CD4-positive, alpha-beta T cell treated with Interleukin-4 for 1 hour (primary cell): ENCODE data around the gene NXN.
"Not testable (repeated sequence)": the region's sequence is repeated elsewhere in the genome, so short reads cannot be mapped to it uniquely, and the experiment has no call there.

Experiments
- DNase-seq, 2 donors: peaks; one replicate each; pipeline ENCODE4 v3.0.0-alpha.2; 2020 to 2022

The NXN gene

DNA sequence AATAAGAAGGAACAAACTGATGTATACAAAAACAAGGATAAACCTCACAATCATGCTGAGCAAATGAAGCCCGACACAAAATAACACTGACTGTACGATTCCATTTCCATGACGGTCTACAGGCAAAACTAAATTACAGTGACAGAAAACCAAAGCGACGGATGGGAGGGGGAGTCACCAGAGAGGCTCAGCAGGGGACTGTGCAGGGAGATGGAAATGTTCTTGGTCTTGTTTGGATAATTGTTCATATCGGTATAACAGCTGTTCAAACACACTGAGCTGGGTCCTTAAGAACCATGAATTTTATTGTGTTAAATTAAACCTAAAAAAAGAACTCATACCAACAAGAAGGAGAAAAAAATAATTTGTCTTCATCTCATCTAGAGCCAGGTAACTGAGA, 97.8 kb downstream of the NXN start:
- no peak for DNase-seq

DNA sequence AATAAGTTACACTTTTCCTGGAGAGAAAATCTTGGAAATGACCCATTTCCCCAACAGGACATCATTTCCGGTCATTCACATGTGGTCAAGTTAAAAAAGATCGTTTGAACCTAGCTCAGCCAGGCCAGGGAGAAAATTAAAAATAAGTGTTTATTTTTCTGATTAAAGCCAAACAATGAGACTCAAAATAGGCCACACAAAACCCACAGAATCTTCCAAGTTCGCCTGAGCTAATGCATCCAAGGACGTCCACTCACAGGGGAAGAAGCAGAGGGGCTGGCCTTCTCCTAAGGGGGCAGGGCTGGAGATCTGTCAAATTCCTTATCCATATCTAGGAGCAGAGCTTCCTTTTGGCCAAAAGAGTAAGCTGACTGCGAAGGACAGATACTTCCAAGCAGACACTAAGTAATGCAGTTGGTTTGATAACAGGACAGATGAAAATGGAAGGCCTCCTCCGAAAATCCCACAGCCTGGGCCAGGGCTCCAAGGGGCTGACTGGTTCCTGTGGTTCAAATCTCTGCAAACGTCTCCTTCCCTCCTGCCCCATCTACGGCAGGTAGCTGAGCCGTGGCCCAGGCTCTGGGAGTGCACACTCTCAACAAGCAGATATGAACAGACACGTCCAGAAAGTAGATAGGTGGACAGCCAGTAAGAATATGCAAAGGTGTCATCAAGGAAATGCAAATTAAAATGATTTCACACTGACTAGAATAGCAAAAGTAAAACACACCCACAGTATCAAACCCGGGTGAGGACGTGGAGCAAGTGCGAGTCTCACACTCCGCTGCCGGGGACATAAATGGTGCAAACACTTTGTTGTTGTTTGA, 98.9 kb downstream of the NXN start:
- DNase-seq, result no peak

GRCh38 chr17:879546-880442, 99.8 kb downstream of the NXN start:
- DNase-seq, result peak; percentile 74 to 75

- no peak for DNase-seq
These were observed 101.9 kb downstream of the NXN start for GRCh38 chr17:877630-878029.

DNA sequence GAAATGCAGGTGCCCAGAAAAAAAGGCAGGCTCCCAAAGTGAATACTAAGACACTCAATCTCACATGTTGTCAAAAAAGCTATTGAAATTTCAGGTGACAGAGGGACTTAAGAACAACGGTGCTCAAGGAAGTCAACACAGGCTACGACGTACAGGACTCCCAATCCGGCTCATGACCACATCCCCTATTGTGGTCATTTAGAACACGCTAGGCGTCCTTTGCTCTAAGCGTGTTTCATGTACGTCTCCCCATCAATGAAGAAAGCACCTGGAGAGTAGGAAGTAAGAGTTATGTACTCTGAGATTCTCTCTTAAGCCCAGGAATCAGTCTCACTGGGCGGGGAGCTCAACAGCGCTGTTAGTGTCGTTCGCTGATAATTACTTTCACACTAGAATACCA, 103.3 kb downstream of the NXN start:
- peak; percentile 9 to 22 for DNase-seq

- DNase-seq, result not testable (repeated sequence)
These were observed 105.0 kb downstream of the NXN start for GRCh38 chr17:874590-874989.

DNA sequence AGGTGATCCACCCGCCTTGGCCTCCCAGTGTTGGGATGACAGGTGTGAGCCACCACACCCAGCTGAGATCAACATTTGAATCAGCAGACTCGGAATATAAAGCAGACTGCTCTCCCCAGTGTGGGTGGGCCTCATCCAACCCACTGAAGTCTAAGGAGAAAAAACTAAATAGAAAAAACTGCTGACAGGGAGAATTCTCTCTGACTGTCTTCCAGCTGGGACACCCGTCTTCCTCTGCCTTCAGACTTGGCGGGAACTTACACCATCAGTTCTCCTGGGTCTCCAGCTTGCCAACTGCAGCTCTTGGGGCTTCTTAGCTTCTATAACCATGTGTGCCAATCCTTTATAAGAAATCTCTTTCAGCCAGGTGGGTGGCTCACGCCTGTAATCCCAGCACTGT, 106.7 kb downstream of the NXN start:
- DNase-seq, result no peak

DNA sequence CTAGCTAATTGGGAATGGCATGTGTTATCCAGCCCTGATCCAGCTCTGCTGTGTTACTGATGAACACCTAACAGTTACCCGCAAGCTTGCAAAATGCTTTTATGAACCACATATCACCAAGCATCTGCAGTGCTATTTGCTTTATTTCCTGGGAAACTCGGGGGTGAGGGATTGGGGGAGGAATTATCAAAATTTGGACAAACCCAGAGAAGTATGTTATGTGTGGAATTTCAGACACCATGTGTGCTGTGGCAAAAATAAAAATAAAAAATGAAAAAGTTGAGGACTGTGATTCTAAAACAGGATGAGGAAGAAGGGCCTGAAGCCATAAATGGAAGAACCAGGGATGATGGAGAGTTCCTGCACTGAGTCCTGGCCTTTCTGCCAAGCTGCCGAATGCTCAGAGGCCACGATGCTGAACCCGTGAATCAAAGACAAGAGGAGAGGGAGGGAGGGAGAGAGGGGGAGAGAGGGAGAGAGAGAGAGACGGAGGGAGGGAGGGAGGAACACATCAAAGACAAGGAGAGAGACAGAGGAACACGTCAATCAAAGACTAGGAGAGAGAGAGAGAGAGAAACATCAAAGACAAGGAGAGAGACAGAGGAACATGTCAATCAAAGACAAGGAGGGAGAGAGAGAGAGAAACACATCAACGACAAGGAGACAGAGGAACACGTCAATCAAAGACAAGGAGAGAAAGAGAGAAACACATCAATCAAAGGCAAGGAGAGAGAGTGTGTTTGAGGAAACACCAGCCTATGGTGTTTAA, 107.6 kb downstream of the NXN start:
- peak in 1 of 2 donors; percentile 6 for DNase-seq

DNA sequence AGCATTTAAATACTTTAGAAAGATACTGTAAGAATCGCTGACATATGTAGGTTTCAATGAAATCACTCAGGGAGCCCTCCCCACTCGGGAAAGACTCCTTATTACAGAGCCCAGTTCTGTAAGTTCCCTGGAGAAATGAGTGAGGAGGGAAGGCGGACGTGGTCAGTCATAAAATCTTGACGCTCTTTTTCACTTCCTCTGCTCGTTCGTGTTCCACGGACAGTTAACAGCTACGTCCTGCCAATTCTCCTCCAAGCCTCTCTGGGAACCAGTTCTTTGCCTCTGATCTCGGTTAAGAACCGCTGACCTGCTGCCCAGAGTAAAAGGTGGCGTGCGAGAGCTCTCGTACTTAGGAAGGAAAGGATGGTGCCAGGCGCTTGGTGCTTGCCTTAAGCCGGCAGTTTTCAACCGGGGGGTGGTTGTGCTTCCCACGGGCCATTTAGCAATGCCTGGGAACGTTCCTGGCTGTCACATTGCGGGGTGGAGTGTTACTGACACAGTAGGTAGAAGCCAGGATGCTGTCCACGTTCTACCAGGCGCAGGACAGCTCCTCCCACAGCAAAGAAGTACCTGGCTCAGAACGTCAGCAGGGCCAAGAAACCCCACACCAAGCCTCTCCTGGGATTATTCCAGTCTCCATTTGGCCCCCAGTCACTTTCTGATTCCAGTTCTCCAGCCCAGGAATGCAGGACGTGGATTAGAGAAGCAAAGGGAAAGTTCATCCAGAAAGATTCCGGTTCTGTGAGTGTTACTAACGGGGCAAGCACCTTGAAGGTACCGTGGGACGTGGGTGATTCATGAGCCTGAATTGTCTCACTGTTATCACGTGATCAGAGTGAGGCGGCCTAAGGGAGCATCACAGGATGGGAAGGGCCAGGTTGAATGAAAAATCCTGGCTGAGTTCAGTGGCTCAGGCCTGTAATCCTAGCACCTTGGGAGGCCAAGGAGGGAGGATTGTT, 109.7 kb downstream of the NXN start:
- DNase-seq, result no peak

DNA sequence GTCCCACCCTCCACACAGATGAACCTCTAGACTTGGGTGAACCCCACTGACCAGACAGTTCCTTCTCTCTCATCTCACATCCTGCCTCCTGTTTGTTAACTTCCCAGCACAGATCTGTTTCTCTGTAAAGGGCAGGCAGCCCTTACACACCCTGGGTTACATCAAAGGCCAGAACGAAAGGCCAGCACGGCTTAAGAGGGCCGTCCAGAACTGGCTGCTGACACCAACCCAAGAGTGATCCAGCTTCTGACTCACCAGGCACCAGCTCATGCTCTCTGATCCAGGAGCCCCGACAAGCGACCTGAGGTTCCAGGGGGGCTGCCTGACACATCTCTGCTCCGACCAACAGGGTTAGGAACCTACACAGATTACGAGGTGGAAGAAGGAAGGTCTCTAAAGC, 110.5 kb downstream of the NXN start:
- no peak for DNase-seq

GRCh38 chr17:867896-868489, 111.6 kb downstream of the NXN start:
- no peak for DNase-seq

DNA sequence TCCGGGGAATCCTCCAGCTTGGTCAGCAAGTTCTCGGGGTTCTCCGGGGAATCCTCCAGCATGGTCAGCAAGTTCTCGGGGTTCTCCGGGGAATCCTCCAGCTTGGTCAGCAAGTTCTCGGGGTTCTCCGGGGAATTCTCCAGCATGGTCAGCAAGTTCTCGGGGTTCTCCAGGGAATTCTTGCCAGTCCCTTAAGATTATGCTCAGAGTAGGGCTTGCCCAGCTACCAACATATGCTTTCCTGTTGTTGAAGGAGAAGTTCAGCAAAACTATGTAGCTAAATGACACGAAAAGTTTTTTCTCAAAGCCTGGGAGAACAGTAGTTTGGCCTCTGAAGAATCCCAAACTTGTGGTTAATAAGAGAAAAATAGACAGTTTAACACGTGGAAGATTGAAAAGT, 112.3 kb downstream of the NXN start:
- DNase-seq, result not testable (repeated sequence)

- no peak for DNase-seq
These were observed 112.9 kb downstream of the NXN start for GRCh38 chr17:866568-867103.

DNA sequence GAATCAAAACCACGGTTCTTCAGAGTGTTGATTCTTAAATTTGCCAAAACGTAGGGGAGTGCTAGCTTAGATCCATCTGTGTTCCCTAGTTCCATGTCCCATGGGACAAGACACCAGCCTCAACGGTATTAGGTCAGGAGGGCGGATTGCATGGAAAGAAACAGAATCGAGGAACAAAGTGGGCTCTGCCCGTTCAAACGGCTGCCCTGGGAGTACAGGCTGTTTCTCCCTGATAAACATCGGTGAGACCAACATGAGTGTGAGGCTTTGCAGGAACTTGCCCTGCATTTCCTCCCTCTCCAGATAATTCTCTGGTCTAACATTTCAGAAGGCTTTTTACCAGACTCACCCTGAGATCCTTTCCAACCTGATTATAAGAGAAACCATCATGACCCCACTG, 115.3 kb downstream of the NXN start:
- DNase-seq, result no peak

- DNase-seq, result no peak
These were observed 115.7 kb downstream of the NXN start for GRCh38 chr17:863880-864279.

DNA sequence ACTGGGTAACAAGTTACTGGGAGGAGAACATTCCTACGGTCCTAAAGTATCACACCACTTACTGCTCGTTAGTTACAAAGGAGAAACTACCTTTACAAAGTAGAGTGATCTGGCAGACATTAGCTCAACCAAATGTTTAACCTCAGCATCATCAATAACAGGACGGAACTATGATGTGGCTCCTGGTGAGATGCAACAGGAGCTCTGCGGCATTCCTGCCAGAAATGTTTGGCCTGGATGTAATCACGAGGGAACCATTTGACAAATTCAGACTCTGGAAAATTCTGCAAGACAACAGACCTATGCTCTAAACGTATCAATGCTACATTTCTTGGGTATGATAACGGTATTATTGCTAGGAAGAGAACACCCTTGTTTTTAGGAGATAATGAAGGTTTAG, 117.0 kb downstream of the NXN start:
- no peak for DNase-seq

GRCh38 chr17:861364-861763, 118.2 kb downstream of the NXN start:
- no peak for DNase-seq

DNA sequence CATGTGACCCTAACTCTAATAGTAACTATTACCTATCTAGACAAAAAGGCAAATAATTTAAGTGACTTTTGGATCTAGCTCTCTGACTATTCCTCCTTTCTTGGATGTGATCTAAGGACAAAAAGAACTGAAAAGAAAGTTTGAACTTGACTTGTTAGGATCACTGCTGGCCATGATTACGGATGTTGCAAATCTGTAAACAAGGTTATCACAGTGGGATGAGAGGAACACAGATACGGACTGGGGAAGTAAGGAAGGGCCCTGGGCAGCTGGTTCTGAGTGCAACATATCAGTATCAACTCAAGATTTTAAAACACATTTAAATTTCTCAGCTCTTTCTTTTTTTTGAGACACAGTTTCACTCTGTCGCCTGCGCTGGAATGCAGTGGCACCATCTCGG, 118.8 kb downstream of the NXN start:
- DNase-seq, result no peak

GRCh38 chr17:859824-860195, 119.8 kb downstream of the NXN start:
- DNase-seq, result no peak

GRCh38 chr17:859061-859823, 120.3 kb downstream of the NXN start:
- no peak for DNase-seq

- DNase-seq, result no peak
These were observed 123.4 kb downstream of the NXN start for GRCh38 chr17:856149-856548.
